Kidney (tissue), 14 donors: ENCODE data around the gene TSPAN14. TPM values are rescaled to one million over a fixed set of nuclear protein-coding genes. Genes with fewer than 3 reads are reported as not detected.

ENCODE experiments used
- DNase-seq, 5 donors: peaks; one replicate each; pipeline ENCODE4 v3.0.0-alpha.2; 2013 to 2020
- FAIRE-seq: peaks from 2 replicates; lab custom pipeline; 2012; peaks lifted over from hg19 to GRCh38; lab: Jason Lieb, UNC
- H3K27ac ChIP-seq, 2 donors: one replicate each; pipeline ENCODE4 v1.7.0; 2013; ENCODE audit warnings: low read depth in 2 of 2, low read length in 2 of 2, inconsistent platforms in 1 of 2
- H3K27me3 ChIP-seq: one replicate; pipeline ENCODE4 v1.7.1; 2013; ENCODE audit warnings: low read length, inconsistent platforms; ENCODE audit not compliant: control insufficient read depth, insufficient read depth
- H3K36me3 ChIP-seq, 3 donors: one replicate each; pipeline versions ENCODE4 v1.7.0 to v1.7.1; 2013; ENCODE audit warnings: low read length in 3 of 3, control low read depth in 1 of 3, inconsistent platforms in 1 of 3; ENCODE audit not compliant: insufficient read depth in 3 of 3, control insufficient read depth in 2 of 3
- H3K4me1 ChIP-seq, 3 donors: one replicate each; pipeline versions ENCODE4 v1.7.0 to v1.7.1; 2013; ENCODE audit warnings: low read length in 3 of 3, inconsistent platforms in 1 of 3, low read depth in 1 of 3; ENCODE audit not compliant: control insufficient read depth in 2 of 3, insufficient read depth in 2 of 3
- H3K4me3 ChIP-seq, 3 donors: one replicate each; pipeline versions ENCODE4 v1.7.0 to v1.8.1; 2013; ENCODE audit warnings: low read length in 3 of 3, control low read depth in 1 of 3, inconsistent platforms in 1 of 3
- H3K9ac ChIP-seq, 3 donors: one replicate each; pipeline versions ENCODE4 v1.7.0 to v1.7.1; 2013; ENCODE audit warnings: low read length in 3 of 3, control low read depth in 1 of 3, inconsistent platforms in 1 of 3
- H3K9me3 ChIP-seq, 3 donors: one replicate each; pipeline versions ENCODE4 v1.7.0 to v1.7.1; 2013; ENCODE audit warnings: low read length in 3 of 3, control low read depth in 1 of 3, inconsistent platforms in 1 of 3; ENCODE audit not compliant: control insufficient read depth in 2 of 3, insufficient read depth in 1 of 3
- CTCF ChIP-seq: IDR thresholded peaks from 3 replicates; pipeline ENCODE4 v1.5.1; 2012; ENCODE audit warnings: mild to moderate bottlenecking, moderate library complexity, borderline replicate concordance; ENCODE audit not compliant: insufficient read depth; ENCODE audit errors: extremely low read depth
- intact Hi-C: fragments of 100-400 bp; cut with DNase I; formaldehyde crosslinking; loops from one replicate; pipeline ENCODE4 v1.11.1; 2022
- polyA plus RNA-seq: library from polyadenylated mRNA; stranded (reverse); fragments of 350-450 nt; fragmentation: Illumina TruSeq; extraction: RNeasy Lipid Tissue Mini Kit (QIAGEN cat#74804); gene quantifications from one replicate; pipeline ENCODE4 v1.2.3, GENCODE V29; 2014; ENCODE audit warnings: low read depth, low replicate concordance; ENCODE audit not compliant: insufficient read depth
- total RNA-seq: library from RNA; stranded (reverse); fragmentation: NEBNext Ultra II Directional; extraction: Animal tissue kit (Norgen Biotek cat#: 25700); gene quantifications from one replicate; pipeline ENCODE4 v1.2.1, GENCODE V29; 2021
- donor health status: control.
- donor health status: control.
- donor health status: control.
- donor health status: control.
- donor health status: control.
- donor health status: DM: yes; HTN: yes; CAD: no.
- donor health status: Normal renal cell carcinoma (clear cell type).

Gene TSPAN14
- total and polyA plus RNA-seq, 2 donors from 2014 or later, result 36.8 to 183 TPM

DNA sequence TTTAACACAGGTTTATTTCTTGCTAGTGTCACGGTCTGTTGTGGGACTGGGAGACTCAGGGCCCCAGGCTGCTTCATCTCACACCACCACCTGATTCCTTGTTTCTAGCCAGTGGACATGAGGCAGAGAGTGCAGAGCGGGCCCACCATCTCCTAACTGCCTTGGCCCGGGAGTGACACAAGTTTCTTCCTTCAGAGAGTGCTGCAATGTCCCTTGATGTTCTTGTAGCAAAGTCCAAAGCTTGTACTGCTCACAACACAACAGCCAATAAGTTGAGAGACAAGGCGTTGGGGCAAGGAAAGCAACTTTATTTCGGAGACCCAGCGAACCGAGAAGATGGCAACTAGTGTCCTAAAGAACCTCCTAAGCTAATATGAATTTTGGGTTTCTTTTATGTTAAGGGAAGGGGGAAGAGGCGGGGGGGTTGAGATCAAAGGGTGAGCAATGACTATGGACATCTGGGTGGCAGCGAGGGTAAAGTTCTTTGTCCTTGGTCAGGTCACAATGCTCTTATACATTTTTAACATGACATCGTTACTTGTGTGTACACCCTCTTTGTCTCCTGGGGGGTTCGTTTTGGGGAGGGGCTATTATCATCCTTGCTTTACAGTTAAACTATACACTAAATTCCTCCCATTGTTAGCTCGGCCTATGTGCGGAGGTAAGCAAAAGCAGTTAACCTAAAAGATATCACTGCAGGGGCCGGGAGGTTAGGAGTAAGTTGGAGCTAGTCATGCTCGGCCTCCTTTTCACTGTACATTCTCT lies 115.2 kb downstream of the TSPAN14 start:
- no peak for TF ChIP-seq CTCF
- no peaks in the 10 kb centered on the region for H3K27me3 ChIP-seq
- DNase-seq (no peak), FAIRE-seq (no peak)
- no peak overlapping the region for H3K9ac ChIP-seq
- no peaks in the 10 kb centered on the region for H3K36me3 ChIP-seq
- H3K4me1 ChIP-seq, result no peaks in the 10 kb centered on the region
- H3K4me3 ChIP-seq, result no peak overlapping the region
- no peaks in the 10 kb centered on the region for H3K9me3 ChIP-seq
- intact Hi-C loops, result no loop called here
- H3K27ac ChIP-seq, result no peak overlapping the region

DNA sequence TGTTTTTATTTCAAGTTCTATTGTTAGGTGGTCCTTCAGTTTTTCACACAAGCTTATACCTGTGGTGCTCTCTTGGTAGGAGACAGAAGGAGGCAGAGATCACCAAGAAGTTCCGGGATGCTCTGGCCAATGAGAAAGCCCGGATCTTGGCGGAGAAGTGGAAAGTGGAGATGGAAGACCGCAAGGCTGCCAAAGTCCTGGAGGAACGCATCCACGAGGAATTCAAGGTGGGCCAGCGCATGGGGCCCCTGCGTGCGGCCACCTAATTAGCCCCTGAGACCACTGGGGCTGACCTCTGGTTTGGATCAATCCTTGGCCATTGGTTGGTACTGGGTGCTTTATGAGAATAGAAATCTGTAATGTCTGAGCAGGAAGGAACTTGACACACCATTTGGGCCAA lies 117.2 kb downstream of the TSPAN14 start:
- intact Hi-C loops, result no loop called here
- Histone ChIP-seq H3K27ac (no peak overlapping the region), H3K36me3 (no peaks in the 10 kb centered on the region), H3K9me3 (no peaks in the 10 kb centered on the region), H3K4me3 (no peak overlapping the region), H3K4me1 (no peaks in the 10 kb centered on the region), H3K27me3 (no peaks in the 10 kb centered on the region), H3K9ac (no peak overlapping the region)
- FAIRE-seq, result no peak
- DNase-seq, result no peak
- no peak for TF ChIP-seq CTCF

DNA sequence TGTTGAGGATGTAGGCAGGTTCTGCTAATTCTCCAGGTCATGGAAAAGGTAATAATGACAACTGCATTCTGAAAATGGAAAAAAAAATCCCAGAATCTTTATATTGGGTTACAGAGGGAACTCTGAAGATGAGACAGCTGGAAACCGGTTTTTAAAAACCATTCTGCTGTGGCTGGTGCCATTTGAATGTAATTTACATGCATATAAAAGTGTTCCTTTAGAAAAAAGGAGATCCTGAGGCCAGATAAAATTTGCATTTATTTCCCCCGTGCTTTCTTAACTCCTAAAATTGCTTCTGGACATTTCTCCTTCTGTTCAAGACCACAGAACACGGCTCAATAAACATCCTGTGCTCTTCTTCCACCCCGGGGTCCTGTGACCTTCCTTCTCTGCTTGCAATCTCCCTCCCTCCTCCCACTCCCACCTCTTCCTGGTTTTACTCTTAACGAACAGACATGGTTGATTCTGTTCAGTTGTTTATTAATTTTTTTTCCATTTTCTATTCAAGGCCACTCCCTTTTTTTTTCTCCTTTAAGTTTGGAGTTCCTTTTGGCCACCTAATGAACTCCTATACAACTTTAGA lies 125.2 kb downstream of the TSPAN14 start:
- Histone ChIP-seq H3K9ac (no peak overlapping the region), H3K9me3 (peaks cover 0 to 5% (median 0%) of the 10 kb centered on the region in 3 donors), H3K4me1 (no peaks in the 10 kb centered on the region), H3K4me3 (no peak overlapping the region), H3K27me3 (no peaks in the 10 kb centered on the region), H3K27ac (no peak overlapping the region), H3K36me3 (no peaks in the 10 kb centered on the region)
- FAIRE-seq, result no peak
- intact Hi-C loops, result no loop called here
- no peak for TF ChIP-seq CTCF
- peak in 2 of 5 donors; percentile 28 to 42 for DNase-seq
